HG02840 (cell line): ENCODE measurements around the gene CRLF3.
A peak's percentile ranks its signal among the peaks of the same experiment; 100 is the strongest.
"Not testable (repeated sequence)": the region's sequence is repeated elsewhere in the genome, so short reads cannot be mapped to it uniquely, and the experiment has no call there.

Source experiments
- ATAC-seq: cut with Tn5 transposase; IDR thresholded peaks from one replicate; pipeline ENCODE4 v1.9.1; 2021; ENCODE audit warnings: mild to moderate bottlenecking, moderate library complexity, moderate number of reproducible peaks; ENCODE audit not compliant: unreplicated experiment, low FRiP score

Gene CRLF3

GRCh38 chr17:30824356-30825145, at the start of gene CRLF3:
Gene CRLF3, minus strand, starts transcription at chr17:30824692. Its CDS starts 41 bp downstream, at chr17:30824651.
- peak; percentile 82 for ATAC-seq

DNA sequence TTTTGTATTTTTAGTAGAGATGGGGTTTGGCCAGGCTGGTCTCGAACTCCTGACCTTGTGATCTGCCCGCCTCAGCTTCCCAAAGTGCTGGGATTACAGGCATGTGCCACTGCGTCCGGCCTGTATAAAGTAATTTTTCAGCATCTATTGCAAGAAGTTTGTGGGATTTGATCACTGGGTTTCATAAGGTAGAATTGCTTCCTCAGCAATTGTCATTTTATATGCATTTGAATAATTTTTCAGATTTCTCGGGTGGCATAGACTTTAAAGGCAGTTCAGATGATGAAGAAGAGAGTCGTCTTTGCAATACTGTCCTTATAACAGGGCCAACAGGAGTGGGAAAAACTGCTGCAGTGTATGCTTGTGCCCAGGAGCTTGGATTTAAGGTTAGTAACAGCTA, 44.5 kb upstream of the CRLF3 start:
- no peak for ATAC-seq

GRCh38 chr17:30864636-30865035, 40.1 kb upstream of the CRLF3 start:
- ATAC-seq, result no peak

- no peak for ATAC-seq
Observed at GRCh38 chr17:30858556-30859250, 34.2 kb upstream of the CRLF3 start.

DNA sequence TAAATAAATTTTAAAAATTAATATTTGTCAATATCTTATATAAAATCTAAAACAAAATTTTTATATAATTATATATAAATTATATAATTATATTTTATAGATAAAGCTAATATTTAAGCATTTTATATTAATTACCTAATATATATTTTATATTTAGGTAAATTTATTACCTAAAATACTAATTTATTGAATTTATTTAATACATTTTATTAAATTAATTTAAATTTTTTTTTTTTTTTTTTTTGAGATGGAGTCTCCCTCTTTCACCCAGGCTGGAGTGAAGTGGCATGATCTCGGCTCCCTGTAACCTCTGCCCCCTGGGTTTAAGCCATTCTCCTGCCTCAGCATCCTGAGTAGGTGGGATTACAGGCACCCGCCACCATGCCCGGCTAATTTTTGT, 29.7 kb upstream of the CRLF3 start:
- no peak for ATAC-seq

- no peak for ATAC-seq
Observed at GRCh38 chr17:30848021-30848420, 23.5 kb upstream of the CRLF3 start.

DNA sequence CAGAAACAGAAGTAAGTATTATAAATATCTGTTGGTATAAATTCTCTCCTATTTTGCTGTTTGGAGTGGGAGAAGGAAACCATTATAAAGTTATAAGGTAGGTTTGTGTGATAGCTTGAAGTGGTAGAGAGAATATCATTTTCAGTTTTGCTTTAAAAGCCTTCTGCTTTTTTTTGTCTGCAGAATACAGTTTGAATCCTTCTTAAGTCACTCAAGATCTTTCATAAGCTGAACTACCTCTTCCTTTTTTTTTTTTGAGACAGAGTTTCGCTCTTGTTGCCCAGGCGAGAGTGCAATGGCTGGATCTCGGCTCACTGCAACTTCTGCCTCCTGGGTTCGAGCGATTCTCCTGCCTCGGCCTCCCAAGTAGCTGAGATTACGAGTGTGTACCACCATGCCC, 16.3 kb upstream of the CRLF3 start:
- no peak for ATAC-seq

- no peak for ATAC-seq
Observed at GRCh38 chr17:30838202-30838807, 13.8 kb upstream of the CRLF3 start.

GRCh38 chr17:30832438-30833124, 8.1 kb upstream of the CRLF3 start:
- no peak for ATAC-seq

DNA sequence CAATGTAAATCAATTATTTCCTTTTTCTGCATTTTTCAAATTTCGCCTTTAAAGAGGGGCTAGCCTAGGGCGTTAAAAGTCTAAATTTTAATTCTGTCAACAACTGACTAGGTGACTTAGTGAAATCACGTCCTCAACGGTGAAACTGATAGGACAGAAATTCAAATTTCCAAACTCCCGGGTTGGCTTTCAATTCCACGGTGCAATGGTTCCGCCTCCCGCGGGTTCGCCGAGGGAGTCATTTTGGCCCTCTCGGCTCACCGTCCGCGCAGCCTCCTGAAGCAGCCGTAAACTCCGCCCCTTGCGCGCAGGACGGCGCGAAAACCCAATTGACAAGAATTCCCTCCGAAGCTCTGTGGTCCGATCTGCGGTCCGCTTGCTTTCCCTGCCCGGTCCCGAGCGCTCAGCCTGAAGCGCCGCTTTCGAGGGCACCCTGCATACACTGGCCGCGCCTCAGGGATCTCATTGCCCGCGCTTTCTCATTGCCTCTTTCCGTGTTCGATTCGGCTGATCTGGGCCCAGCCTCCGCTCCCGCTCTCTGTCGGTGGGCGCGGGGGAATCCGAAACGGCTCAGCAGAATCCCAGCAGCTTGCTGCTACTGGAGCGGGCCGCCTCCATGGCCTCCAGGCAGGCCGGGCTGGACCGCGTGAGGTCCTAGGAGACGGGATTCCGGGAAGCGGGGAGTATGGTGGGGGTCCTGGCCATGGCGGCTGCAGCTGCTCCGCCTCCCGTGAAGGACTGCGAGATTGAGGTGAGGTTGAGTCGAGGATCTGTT, 7.4 kb upstream of the CRLF3 start, which contains the start of gene ATAD5:
Gene ATAD5 (plus strand): TSS at position 304 of the 775 bp plus-strand sequence. CDS start 382 bp downstream, at position 686.
- peak; percentile 74 for ATAC-seq

- peak; percentile 20 for ATAC-seq
Observed at GRCh38 chr17:30831257-30831656, 6.8 kb upstream of the CRLF3 start.

DNA sequence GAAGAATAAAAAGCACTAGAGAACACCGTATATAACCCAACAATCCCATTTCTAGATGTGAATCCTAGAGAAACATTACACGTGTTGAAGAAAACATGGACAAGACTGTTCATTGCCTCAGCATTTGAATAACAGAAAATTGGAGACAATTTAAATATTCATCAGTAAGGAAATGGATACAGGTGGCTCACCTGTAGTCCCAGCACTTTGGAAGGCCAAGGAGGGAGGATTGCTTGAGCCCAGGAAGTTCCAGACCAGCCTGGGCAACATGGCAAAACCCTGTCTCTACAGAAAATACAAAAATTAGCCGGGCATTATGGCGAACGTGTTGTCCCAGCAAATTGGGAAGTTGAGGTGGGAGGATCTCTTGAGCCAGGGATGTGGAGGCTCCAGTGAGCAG, 4.5 kb upstream of the CRLF3 start:
- ATAC-seq, result no peak

GRCh38 chr17:30827082-30827481, 2.6 kb upstream of the CRLF3 start:
- no peak for ATAC-seq

- ATAC-seq, result no peak
Observed at GRCh38 chr17:30824002-30824355, 513 bp downstream of the CRLF3 start.

- no peak for ATAC-seq
Observed at GRCh38 chr17:30823421-30823820, 1.1 kb downstream of the CRLF3 start.

- not testable (repeated sequence) for ATAC-seq
Observed at GRCh38 chr17:30822919-30823318, 1.6 kb downstream of the CRLF3 start.

DNA sequence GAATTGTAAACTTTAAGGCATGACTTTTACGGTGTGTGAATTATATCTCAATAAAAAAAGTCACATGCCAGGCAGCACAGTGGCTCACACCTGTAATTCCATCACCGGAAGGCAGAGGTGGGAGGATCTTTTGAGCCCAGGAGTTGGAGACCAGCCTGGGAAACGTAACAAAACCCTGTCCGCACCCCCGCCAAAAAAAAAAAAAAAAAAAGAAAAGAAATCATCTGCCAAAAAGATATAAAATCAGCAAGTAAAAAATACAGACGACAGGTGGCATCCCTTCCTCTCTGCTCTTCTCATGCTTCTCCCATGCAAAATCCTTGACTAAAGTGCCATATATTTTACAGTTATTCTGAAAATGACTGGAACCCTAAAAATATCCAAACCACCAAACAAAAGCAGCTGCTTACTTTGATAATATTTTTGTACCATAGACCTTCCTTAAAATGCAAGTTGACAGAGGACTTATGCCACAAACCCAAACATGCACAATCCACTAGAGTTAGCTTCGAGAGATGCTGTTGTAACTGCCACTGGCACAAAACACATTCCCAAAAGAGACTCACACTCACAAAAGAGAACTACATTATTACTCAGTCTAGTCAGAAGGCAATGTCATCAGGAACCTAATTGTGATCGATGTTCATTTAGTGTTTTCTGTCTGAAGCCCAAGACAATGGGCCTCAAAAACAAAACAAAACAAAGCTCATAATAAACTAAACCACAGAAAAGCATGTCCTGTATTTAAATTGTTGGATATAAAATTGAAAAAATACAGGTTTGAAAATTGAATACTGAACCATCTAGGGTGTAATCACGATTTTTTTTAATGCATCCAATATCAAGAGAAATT, 2.4 kb downstream of the CRLF3 start:
- no peak for ATAC-seq

DNA sequence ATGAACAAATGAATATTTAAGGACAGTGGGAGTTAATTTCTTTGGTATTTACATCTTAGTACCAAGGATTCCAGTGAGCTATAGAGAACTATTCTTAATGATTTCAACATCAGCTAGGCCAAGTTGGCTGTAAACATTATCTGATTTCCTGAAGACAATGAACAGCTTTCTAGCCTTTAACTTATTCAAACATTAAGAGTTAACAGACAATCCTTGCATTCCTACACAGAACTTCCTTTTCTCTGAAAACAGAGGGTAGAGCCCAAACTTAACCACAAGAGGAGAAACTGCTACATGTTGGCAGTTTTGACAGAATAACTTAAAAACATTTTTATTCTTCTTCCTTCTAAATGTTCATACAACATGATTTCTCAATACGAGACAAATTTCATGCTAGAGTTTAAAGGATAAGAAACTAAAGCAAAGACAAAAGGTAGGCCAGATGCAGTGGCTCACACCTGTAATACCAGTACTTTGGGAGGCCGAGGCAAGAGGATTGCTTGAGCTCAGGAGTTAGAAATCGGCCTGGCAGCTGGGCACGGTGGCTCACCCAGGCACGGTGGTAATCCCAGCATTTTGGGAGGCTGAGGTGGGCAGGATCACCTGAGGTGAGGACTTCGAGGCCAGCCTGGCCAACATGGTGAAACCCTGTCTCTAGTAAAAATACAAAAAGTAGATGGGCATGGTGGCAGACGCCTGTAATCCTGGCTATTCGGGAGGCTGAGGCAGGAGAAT, 4.4 kb downstream of the CRLF3 start:
- no peak for ATAC-seq

DNA sequence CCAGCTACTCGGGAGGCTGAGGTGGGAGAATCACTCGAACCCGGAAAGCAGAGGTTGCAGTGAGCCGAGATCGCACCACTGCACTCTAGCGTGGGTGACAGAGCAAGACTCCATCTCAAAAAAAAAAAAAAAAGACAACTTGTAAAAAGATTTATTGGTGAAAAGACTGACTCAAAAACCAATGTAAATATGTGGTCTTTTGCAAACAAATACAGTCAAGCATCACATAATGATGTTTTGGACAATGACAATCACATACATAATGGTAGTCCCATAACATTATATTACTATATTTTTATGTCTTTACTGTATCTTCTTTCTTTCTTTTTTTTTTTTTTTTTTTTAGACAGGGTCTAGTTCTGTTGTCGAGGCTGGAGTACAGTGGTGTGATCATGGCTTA, 8.3 kb downstream of the CRLF3 start:
- ATAC-seq, result no peak
